LNCAP (cell line): Measurements from ENCODE around the gene CECR2.

Experiments
- CTCF ChIP-seq: fragments of 450-650 bp; IDR thresholded peaks from 2 replicates; pipeline ENCODE4 v1.5.1; 2017; ENCODE audit warnings: mild to moderate bottlenecking

Gene CECR2

GRCh38 chr22:17388235-17388634 is 19.0 kb downstream of the CECR2 start:
- TF ChIP-seq CTCF: no peak

GRCh38 chr22:17390087-17390486 is 20.8 kb downstream of the CECR2 start:
- TF ChIP-seq CTCF: no peak

GRCh38 chr22:17396516-17396915 is 27.3 kb downstream of the CECR2 start:
- no peak for TF ChIP-seq CTCF

- TF ChIP-seq CTCF: no peak
These were observed 28.7 kb downstream of the CECR2 start for GRCh38 chr22:17397756-17398547.

- TF ChIP-seq CTCF: no peak
These were observed 31.0 kb downstream of the CECR2 start for GRCh38 chr22:17400305-17400704.

GRCh38 chr22:17401728-17402127 is 32.5 kb downstream of the CECR2 start:
- no peak for TF ChIP-seq CTCF

GRCh38 chr22:17402293-17402692 is 33.0 kb downstream of the CECR2 start:
- TF ChIP-seq CTCF: no peak

- no peak for TF ChIP-seq CTCF
These were observed 34.6 kb downstream of the CECR2 start for GRCh38 chr22:17403906-17404305.
